Measurements from ENCODE around the gene CD99L2.

DNA sequence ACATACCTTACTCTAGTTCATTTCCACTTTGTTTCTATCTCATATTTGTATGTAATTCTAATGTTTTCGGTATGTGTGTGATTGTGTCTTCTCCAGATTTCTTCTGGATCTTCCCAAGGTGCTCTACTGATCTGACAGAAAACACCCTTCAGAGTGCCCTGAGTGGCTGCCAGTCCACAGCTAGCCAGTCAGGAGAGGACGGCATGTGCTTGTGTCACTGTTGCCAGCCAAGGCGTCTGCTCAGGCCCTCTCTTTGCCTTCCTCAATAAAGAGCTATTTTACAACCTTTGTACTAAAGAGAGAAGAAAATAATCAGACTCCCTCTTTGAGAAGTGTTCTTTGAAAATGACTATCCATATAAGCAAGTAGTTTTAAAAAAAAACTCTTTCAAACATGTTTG is 29.0 kb downstream of the CD99L2 start:
- TF ChIP-seq, protein P1, sequence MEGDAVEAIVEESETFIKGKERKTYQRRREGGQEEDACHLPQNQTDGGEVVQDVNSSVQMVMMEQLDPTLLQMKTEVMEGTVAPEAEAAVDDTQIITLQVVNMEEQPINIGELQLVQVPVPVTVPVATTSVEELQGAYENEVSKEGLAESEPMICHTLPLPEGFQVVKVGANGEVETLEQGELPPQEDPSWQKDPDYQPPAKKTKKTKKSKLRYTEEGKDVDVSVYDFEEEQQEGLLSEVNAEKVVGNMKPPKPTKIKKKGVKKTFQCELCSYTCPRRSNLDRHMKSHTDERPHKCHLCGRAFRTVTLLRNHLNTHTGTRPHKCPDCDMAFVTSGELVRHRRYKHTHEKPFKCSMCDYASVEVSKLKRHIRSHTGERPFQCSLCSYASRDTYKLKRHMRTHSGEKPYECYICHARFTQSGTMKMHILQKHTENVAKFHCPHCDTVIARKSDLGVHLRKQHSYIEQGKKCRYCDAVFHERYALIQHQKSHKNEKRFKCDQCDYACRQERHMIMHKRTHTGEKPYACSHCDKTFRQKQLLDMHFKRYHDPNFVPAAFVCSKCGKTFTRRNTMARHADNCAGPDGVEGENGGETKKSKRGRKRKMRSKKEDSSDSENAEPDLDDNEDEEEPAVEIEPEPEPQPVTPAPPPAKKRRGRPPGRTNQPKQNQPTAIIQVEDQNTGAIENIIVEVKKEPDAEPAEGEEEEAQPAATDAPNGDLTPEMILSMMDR (IDR thresholded peaks at IDR 0.05; ENCODE audit: low read depth, low read length, poor library complexity, severe bottlenecking): no peak
- no peak for TF ChIP-seq EZH2phosphoT487 (IDR thresholded peaks at IDR 0.05; ENCODE audit: borderline replicate concordance, low read length)
